Keratinocyte (primary cell): ENCODE measurements around the gene GRIK4. TPM values are rescaled to one million over a fixed set of nuclear protein-coding genes. Genes with fewer than 3 reads are reported as not detected.

ENCODE experiments used
- DNase-seq: peaks from one replicate; pipeline ENCODE4 v3.0.0-alpha.2; 2011; ENCODE audit warnings: low read depth, missing footprints, low spot score
- FAIRE-seq: peaks from 2 replicates; lab custom pipeline; 2011; peaks lifted over from hg19 to GRCh38; lab: Jason Lieb, UNC
- H2AFZ ChIP-seq: 2 replicates; pipeline ENCODE4 v1.6.0; 2012; ENCODE audit warnings: low read length, control low read depth, inconsistent platforms; ENCODE audit not compliant: control insufficient read depth
- H3K27ac ChIP-seq: 2 replicates; pipeline ENCODE4 v1.5.1; 2011; ENCODE audit warnings: low read length; ENCODE audit not compliant: control insufficient read depth, insufficient read depth
- H3K27me3 ChIP-seq: 3 replicates; pipeline ENCODE4 v1.6.0; 2011; ENCODE audit warnings: low read length; ENCODE audit not compliant: control insufficient read depth, insufficient read depth; ENCODE audit errors: extremely low read depth
- H3K36me3 ChIP-seq, 2 experiments: 2 replicates in 1 of 2; 3 replicates in 1 of 2; pipeline ENCODE4 v1.5.1; 2011; ENCODE audit warnings: low read length in 2 of 2, mild to moderate bottlenecking in 1 of 2; ENCODE audit not compliant: control insufficient read depth in 2 of 2, insufficient read depth in 2 of 2; ENCODE audit errors: extremely low read depth in 1 of 2
- H3K4me1 ChIP-seq: 3 replicates; pipeline ENCODE4 v1.5.1; 2011; ENCODE audit warnings: low read length; ENCODE audit not compliant: control insufficient read depth, insufficient read depth; ENCODE audit errors: extremely low read depth
- H3K4me2 ChIP-seq: 3 replicates; pipeline ENCODE4 v1.6.0; 2011; ENCODE audit warnings: low read depth, low read length; ENCODE audit not compliant: control insufficient read depth, insufficient read depth; ENCODE audit errors: extremely low read depth
- H3K4me3 ChIP-seq, 3 experiments: fragments of 200-600 bp in 1 of 3; sonication (generic) in 1 of 3; 2 replicates in 2 of 3; 3 replicates in 1 of 3; pipeline ENCODE4 v1.5.1; 2011 to 2016; ENCODE audit warnings: low read length in 3 of 3, mild to moderate bottlenecking in 3 of 3, control low read depth in 2 of 3, inconsistent platforms in 1 of 3, low read depth in 1 of 3, mixed read lengths in 1 of 3, mixed run types in 1 of 3, moderate library complexity in 1 of 3; ENCODE audit not compliant: control insufficient read depth in 2 of 3, insufficient read depth in 2 of 3; ENCODE audit errors: extremely low read depth in 1 of 3
- H3K79me2 ChIP-seq: 2 replicates; pipeline ENCODE4 v1.6.0; 2012; ENCODE audit warnings: low read length; ENCODE audit not compliant: control insufficient read depth, insufficient read depth
- H3K9ac ChIP-seq: 3 replicates; pipeline ENCODE4 v1.6.0; 2011; ENCODE audit warnings: low read length; ENCODE audit not compliant: control insufficient read depth, insufficient read depth; ENCODE audit errors: extremely low read depth
- H3K9me1 ChIP-seq: 3 replicates; pipeline ENCODE4 v1.6.0; 2011; ENCODE audit warnings: low read length; ENCODE audit not compliant: control insufficient read depth, insufficient read depth; ENCODE audit errors: extremely low read depth
- H3K9me3 ChIP-seq: 2 replicates; pipeline ENCODE4 v1.5.1; 2012; ENCODE audit warnings: low read depth, low read length; ENCODE audit not compliant: control insufficient read depth
- H4K20me1 ChIP-seq: 3 replicates; pipeline ENCODE4 v1.6.0; 2011; ENCODE audit warnings: low read length; ENCODE audit not compliant: control insufficient read depth, insufficient read depth; ENCODE audit errors: extremely low read depth
- CTCF ChIP-seq, 3 experiments: IDR thresholded peaks in 1 of 3; conservative IDR thresholded peaks in 1 of 3; optimal IDR thresholded peaks in 1 of 3; 2 replicates in 2 of 3; 3 replicates in 1 of 3; pipeline versions ENCODE3 to v1.5.1; 2011; ENCODE audit warnings: low read length in 3 of 3, mild to moderate bottlenecking in 3 of 3, moderate library complexity in 2 of 3, control low read depth in 1 of 3, inconsistent platforms in 1 of 3; ENCODE audit not compliant: insufficient read depth in 2 of 3; ENCODE audit errors: extremely low read depth in 1 of 3
- EZH2 ChIP-seq: IDR thresholded peaks from one replicate; pipeline ENCODE4 v1.6.1; 2012; ENCODE audit warnings: inconsistent platforms, mild to moderate bottlenecking, low read length, moderate library complexity
- dilution Hi-C: fragments of 300-500 bp; cut with MboI; formaldehyde crosslinking; loops from one replicate; pipeline ENCODE4 v1.7.0; 2020; ENCODE audit warnings: low sequenced_read_pairs; ENCODE audit not compliant: extremely low pct_ligation_motif_present
- polyA plus RNA-seq, 5 experiments: library from polyadenylated mRNA; depleted of rRNA in 3 of 5; stranded (reverse) in 3 of 5; stranded (forward) in 1 of 5; unstranded in 1 of 5; fragments of >200 nt; gene quantifications; 1 replicate in 1 of 5; 2 replicates in 3 of 5; 3 replicates in 1 of 5; pipeline versions ENCODE4 v1.2.1 to v1.2.3, GENCODE V29; 2011 to 2012; ENCODE audit warnings: missing spikeins in 2 of 5, low read depth in 1 of 5, low replicate concordance in 1 of 5

Gene GRIK4
- polyA plus RNA-seq, 1 donor (not counting 4 experiments of a cell fraction or from before 2014, with no cell fraction given): not detected

- Histone ChIP-seq H3K27ac (no peak overlapping the region), H3K27me3 (peaks cover 38% of the 10 kb centered on the region), H3K9me3 (no peaks in the 10 kb centered on the region), H3K4me1 (no peaks in the 10 kb centered on the region), H4K20me1 (no peaks in the 10 kb centered on the region), H3K4me3 (no peak overlapping the region), H3K9me1 (no peaks in the 10 kb centered on the region), H3K9ac (no peak overlapping the region), H3K36me3 (no peaks in the 10 kb centered on the region), H3K4me2 (no peak overlapping the region), H3K79me2 (no peaks in the 10 kb centered on the region), H2AFZ (no peak overlapping the region)
- TF ChIP-seq EZH2: no peak
- DNase-seq: no peak
- no peak for FAIRE-seq
- dilution Hi-C loops: no loop called here
These were observed 209.2 kb downstream of the GRIK4 start for GRCh38 chr11:120720760-120721159.

GRCh38 chr11:120722524-120722923 is 211.0 kb downstream of the GRIK4 start:
- FAIRE-seq (no peak), DNase-seq (no peak)
- Histone ChIP-seq H4K20me1 (no peaks in the 10 kb centered on the region), H3K79me2 (no peaks in the 10 kb centered on the region), H3K4me2 (no peak overlapping the region), H3K36me3 (no peaks in the 10 kb centered on the region), H3K4me3 (no peak overlapping the region), H3K9ac (no peak overlapping the region), H3K9me3 (no peaks in the 10 kb centered on the region), H3K9me1 (no peaks in the 10 kb centered on the region), H2AFZ (no peak overlapping the region), H3K27ac (no peak overlapping the region), H3K27me3 (peaks cover 26% of the 10 kb centered on the region), H3K4me1 (no peaks in the 10 kb centered on the region)
- dilution Hi-C loops: no loop called here
- TF ChIP-seq CTCF (optimal IDR thresholded peaks at IDR 0.05 in 1 of 3, IDR thresholded peaks at IDR 0.05 in 1 of 3, conservative IDR thresholded peaks at IDR 0.05 in 1 of 3; ENCODE audit: extremely low read depth in 1 of 3, insufficient read depth in 2 of 3, low read length in 3 of 3): no peak

- no peak overlapping the region for H3K4me3 ChIP-seq
- no peaks in the 10 kb centered on the region for H3K4me1 ChIP-seq
- no peak overlapping the region for H2AFZ ChIP-seq
- no peaks in the 10 kb centered on the region for H3K79me2 ChIP-seq
- H3K4me2 ChIP-seq: no peak overlapping the region
- FAIRE-seq (no peak), DNase-seq (no peak)
- no peak overlapping the region for H3K27ac ChIP-seq
- H4K20me1 ChIP-seq: no peaks in the 10 kb centered on the region
- no peaks in the 10 kb centered on the region for H3K36me3 ChIP-seq
- peaks cover 13% of the 10 kb centered on the region for H3K27me3 ChIP-seq
- H3K9ac ChIP-seq: no peak overlapping the region
- H3K9me3 ChIP-seq: no peaks in the 10 kb centered on the region
- TF ChIP-seq EZH2 (no peak), CTCF (optimal IDR thresholded peaks at IDR 0.05 in 1 of 3, IDR thresholded peaks at IDR 0.05 in 1 of 3, conservative IDR thresholded peaks at IDR 0.05 in 1 of 3; ENCODE audit: extremely low read depth in 1 of 3, insufficient read depth in 2 of 3, low read length in 3 of 3) (no peak)
- dilution Hi-C loops: no loop called here
- H3K9me1 ChIP-seq: no peaks in the 10 kb centered on the region
These were observed 212.2 kb downstream of the GRIK4 start for GRCh38 chr11:120723751-120724150.
